Muscle of back (tissue), 13 donors: ENCODE measurements around the gene ZNF845. TPM values are rescaled to one million over a fixed set of nuclear protein-coding genes. Genes with fewer than 3 reads are reported as not detected.
"Not testable (repeated sequence)": the region's sequence is repeated elsewhere in the genome, so short reads cannot be mapped to it uniquely, and the experiment has no call there.

Experiments used
- DNase-seq, 3 donors: peaks; one replicate each; pipeline versions ENCODE4 v3.0.0 to v3.0.0-alpha.2; 2013
- long read RNA-seq, 9 donors: transcript quantifications; one replicate each; lab custom pipeline, GENCODE V29; 2026
- polyA plus RNA-seq, 10 donors: library from polyadenylated mRNA; unstranded; fragments of 120-200 nt; gene quantifications; one replicate each; pipeline ENCODE4 v1.2.1, GENCODE V29; 2013; ENCODE audit not compliant: insufficient read length in 10 of 10

The ZNF845 gene
- 1 to 10 TPM; 4.3 to 8.0 (median 5.6) TPM for polyA plus RNA-seq
- long read RNA-seq, donor 1: 0 reads
- long read RNA-seq, donor 2: 0 reads
- long read RNA-seq, donor 3: 0 reads
- long read RNA-seq, donor 4: 0 reads
- long read RNA-seq, donor 5, full-length matches to known transcripts: 1 of 1 reads
- long read RNA-seq, donor 5, partial matches to known transcripts: 0 of 1 reads
- long read RNA-seq, donor 5, other reads (novel, unspliced or antisense): 0 of 1 reads
- long read RNA-seq, donor 6: 0 reads
- long read RNA-seq, donor 7: 0 reads
- long read RNA-seq, donor 8: 0 reads
- long read RNA-seq, donor 9: 0 reads

DNA sequence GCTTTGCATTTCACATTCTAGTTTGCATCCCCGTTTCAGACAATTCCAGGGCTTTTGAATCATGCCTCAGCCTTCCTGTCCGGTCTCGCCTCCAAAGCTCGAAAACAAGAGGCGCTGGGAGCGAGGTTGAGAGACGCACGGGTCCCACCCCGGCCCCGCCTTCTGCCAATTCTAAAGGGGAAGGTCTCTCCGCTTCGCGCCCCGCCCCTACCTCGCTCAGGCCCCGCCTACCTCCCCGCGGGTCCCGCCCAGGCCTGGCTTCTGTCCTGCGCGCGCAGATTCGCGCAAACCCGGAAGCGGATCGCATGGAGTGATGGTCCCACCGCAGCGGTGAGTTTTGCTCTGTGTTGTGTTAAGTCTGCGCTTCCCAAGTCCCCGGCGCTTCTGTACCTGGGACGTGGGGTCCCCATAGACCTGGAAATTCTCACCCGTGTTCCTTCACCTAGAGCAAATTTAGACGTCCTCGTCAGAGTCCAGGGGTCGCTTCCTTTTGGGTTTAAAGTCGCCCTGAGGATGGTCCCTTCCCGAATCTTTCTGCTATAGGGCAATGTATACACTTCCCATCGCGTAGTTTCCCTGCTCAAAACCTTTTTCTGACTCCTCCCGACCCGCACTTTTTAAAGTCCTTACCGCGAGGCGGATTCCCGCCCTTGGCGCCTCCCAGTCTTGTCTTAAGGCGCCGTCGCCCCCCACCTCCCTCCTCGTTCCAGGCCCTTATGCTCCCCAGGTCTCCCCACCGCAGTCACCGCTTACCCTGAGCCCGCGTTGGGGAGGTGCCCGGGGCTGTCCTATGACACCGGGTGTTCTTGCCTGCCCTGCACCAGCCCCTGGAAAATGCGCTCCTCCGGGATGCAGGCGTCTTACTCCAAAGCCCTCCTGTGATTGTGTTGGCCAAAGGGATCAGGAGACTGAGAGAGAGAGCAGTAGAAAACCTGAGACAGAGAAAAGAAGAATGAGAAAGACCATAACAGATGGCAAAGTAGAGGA lies at the start of gene ZNF845:
Gene ZNF845, plus strand, starts transcription at position 287 of the 987 bp plus-strand sequence. CDS start 7,559 bp downstream, outside the sequence.
- peak; percentile 89 to 97 (median 92) for DNase-seq

DNA sequence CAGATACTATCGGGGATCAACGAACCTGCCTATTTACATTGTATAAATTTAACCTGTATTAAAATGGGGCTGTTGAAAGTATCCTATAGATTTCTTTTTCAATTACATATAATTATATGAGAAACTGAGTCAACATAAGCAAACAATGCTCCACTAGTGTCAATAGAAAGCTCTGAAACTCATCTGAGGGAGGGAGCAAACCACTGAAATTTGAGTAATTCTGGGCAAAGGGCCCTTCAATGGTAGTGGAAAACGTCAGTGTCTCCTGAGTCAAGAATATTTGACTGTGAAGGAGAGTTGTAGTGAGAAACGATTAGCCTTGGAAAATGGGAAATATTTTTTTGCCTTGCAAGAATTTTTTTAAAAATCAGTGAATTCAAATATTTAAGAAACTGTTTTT lies 48.5 kb upstream of the ZNF845 start:
- DNase-seq: no peak

DNA sequence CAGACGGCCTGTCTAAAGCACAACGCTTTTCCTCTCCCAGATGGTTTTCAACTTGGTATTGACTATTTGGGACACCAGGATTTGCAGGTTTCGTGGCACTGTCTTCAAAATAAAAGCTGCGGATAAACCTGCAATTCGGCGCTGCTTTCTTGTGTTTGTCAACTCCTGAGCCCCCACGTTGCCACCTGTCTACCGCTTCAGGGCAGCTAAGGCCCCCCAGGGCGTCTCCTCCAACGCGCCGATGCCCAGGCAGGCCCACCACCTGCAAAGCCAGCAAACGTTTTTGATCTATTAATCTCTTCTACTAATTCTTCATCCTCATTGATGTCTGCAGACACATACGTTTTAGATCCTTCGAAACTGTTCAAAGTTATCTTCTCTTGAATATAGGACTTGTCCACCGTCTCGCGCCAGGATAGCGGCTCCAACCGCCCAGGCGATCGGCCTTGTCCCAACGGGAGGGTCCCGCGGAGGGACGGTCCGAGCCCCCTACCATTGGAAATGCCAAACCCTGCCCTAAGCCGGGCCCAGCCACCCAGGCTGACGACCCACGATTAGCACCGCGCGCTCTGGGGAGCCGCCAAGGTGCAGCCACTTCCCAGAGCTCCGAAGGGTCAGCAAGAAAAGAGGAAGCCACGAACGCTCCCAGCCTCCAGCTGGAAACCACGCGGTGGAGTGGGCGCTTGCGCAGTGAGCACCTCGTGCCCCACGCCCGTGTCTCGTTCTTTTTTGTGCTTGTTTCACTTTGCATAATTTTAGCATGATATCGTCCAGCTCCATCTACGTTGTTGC lies 42.6 kb upstream of the ZNF845 start:
- DNase-seq: no peak

DNA sequence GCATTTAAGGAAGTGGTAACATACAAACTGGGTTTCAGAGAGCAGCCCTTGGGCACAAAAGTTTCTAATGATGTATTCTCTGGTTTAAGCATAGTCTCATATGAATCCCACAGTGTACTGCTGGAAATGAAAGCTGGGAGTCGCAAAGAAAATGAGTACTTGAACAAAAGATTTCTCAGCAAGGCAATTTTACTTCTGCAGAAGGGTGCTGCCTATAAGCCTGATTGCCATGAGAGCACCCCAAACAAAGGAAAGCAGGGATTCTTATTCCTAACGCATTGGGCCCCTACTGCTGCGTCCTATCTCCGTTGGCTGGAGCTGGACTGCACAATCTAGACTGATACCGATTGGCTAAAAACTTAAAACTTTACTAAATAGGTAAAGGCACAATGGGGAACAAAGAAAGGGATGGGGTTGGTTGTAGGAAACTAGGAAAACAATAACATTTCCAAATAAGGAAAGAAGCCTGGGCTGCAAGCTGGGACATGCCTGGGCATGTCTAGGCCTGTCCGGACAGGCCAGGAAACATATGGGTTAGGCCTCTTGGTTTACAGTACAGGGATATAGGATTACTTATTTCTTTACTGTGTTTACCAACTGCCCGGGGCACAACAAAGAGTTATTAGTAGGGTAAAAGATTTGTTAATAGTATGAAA lies 38.6 kb upstream of the ZNF845 start:
- DNase-seq: no peak

DNA sequence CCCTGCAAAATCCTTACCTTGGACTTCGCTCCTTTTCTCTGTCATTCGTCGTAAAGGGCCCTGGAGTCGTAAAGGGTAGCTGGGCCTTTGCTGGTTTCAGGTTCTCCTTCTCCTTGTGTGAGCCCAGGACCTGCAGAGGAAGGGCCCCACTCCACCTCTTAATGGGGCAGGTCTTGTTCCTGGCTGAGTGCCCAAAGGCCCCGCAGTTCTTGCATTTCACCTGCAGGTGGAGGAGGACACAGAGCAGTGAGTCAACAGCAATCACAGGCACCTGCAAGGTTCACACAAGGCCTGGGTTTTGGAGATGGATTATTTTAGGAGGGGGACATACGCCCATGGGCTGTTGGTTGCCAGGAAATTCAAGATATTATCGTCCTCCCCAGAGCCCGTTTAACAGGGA lies 32.2 kb upstream of the ZNF845 start:
- not testable (repeated sequence) for DNase-seq

DNA sequence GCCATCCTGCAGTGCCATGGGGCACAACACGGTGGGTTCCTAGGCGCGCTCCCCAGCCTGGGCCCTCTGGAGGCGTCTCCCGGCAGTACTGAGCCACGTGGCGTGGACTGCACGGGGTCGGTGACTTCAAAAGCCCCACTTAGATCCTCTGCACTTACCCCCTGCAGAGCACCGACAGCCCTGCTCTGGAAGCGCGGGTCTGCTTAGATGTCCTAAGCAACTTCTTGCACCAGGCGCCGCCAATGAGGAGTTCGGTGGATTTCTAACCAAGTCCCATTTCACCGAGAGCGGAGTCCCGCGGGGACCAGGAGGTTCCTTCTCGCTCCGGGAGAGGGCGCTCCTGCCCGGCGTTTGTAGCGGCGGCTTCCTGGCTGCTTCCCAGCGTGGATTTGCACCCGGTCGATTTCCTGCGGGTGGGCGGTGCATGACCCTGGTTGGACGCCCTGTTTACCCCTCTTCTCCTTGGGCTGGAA lies 25.2 kb upstream of the ZNF845 start:
- peak in 2 of 3 donors; percentile 22 to 50 for DNase-seq

DNA sequence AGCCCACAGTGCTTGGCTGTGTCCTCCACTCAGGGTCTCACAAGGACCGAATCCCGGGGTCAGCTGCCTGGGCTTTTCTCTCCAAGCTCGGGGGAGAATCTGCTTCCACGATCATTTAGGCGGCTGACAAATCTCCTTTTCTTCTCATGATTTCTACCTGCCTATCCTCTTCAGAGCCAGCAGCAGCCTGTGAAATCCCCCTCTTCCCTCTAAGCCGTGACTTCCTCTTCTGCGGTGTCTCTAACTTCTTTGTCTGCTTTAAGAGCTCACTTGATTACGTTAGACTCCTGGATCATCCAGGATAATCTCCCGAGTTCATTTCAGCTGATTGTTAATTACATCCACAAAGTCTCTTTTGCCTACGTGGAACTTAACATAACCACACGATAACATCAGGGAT lies 22.5 kb upstream of the ZNF845 start:
- DNase-seq: no peak

DNA sequence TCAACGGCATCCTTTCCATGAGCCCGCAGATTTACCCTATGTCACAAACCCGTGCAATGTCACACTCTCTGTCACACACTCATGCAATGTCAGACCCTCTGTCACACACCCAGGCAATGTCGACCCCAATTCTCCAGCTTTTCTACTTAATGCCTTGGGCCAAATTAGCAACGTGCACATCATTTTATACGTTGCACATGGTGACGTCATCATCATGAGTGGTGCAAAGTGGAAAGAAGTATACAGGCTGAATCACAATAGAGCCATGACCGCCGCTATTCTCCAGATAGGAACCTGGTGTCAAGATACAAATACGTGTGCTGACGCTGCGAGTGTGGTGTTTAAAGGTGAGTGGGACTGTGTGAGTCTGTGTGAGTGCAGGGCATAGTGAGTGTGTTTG lies 21.7 kb upstream of the ZNF845 start:
- DNase-seq: no peak

DNA sequence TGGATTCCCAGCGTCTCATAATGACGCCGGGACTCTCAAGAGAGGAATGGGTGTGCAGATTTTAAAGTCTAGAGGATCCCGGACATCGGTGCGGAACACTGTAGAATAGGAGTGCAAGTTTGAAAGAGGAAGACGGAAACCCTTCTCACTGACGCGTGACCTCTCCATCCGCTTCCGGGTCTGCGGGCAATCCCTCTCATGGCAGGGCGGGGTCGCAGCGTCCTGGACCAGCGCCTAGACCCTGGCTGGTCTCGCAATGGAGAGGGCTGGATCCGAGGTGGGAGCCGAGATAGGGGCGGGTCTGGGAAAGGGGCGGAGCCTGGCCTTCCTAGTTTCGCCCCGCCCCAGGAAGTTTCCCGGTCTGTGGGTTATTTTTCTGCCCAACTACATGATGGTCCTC lies 4.6 kb upstream of the ZNF845 start:
- DNase-seq: peak in 2 of 3 donors; percentile 47

DNA sequence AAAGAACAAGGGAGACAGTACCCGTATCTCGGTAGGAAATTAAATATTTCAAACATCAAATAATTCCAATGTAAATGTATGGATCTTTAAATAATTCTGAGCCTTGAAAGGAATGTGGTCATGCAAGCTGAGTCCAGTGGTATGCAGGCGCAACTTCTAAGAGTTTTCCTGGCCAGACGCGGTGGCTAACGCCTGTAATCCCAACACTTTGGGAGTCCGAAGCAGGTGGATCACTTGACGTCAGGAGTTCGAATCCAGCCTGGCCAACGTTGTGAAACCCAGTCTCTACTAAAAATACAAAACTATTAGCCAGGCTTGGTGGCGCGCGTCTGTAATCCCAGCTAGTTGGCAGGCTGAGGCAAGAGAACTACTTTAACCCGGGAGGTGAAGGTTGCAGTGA lies 1.1 kb upstream of the ZNF845 start:
- DNase-seq: no peak

DNA sequence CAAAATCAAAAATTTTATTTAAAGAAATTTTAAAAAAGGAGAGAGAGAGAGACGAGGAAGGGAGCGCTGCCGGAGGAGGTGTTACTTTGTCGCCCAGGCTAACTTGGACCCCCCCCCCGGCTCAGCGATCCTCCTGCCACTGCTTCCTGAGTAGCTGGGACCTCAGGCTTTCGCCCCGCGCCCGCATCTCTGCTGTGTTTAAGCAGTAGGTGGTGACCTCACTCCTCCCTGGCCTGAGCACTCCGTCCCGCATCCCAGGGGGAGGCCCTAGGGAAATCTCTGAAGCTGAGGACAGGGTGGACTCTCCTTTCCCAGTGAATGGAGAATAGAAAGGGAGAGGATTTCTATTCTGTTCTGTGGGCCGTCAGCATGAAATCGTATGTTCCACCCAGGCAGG lies 485 bp upstream of the ZNF845 start:
- peak in 1 of 3 donors; percentile 77 for DNase-seq

DNA sequence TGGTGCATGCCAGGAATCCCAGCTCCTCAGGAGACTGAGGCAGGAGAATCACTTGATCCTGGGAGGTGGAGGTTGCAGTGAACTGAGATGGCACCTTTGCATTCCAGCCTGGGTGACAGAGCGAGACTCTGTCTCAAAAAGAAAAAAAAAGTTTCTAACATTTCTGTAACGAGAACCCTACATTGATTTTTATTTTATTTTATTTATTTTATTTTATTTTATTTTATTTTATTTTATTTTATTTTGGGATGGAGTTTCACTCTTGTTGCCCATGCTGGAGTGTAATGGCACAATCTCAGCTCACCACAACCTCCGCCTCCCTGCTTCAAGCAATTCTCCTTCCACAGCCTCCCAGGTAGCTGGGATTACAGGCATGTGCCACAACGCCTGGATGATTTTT lies 10.9 kb downstream of the ZNF845 start:
- not testable (repeated sequence) for DNase-seq

DNA sequence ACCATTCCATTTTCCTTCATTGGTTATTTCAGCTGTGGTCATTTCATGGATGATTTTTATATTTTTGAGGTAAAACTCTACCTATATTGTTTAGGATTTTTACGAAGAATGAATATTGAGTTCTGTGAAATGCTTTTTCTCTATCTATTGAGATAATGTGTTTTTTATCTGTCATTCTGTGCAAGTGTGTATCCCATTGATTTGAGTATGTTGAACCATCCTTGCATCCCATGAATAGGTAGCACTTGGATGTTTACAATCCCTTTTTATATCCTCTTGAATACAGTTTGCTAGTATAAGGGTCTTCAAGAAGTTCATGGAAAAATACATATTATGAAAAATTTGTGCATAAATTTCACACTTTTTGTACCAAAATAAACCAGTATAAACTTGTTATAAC lies 22.2 kb downstream of the ZNF845 start:
- DNase-seq: no peak

DNA sequence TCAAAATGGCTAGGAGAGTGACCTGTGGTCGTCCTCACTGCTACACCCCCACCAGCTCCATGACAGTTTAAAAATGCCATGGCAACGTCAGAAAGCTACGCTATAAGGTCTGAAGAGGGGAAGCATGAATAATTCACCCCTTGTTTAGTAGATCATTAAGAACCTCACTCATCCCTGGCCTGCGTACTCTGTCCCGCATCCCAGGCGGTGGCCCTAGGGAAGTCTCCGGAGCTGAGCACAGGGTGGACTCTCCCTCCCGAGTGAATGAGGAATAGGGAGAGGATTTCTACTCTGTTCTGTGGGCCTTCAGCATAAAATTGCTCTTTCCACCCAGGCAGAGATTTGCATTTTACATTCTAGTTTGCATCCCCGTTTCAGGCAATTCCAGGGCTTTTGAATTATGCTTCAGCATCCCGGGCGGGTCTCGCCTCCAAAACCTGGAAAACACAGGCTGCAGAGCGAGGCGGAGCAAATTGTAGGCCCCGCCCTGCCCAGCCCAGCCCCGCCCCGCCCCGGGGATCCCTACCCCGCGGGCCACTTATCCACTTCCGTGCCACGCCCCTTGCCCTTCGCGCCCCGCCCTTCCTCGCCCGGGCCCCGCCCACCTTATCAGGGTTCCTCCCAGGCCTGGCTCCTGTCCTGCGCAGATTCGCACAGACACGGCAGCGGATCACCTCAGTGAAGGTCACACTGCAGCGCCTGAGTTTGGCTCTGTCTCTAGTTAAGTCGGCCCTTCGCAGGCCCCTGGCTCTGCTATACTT lies 24.5 kb downstream of the ZNF845 start:
- DNase-seq: no peak

DNA sequence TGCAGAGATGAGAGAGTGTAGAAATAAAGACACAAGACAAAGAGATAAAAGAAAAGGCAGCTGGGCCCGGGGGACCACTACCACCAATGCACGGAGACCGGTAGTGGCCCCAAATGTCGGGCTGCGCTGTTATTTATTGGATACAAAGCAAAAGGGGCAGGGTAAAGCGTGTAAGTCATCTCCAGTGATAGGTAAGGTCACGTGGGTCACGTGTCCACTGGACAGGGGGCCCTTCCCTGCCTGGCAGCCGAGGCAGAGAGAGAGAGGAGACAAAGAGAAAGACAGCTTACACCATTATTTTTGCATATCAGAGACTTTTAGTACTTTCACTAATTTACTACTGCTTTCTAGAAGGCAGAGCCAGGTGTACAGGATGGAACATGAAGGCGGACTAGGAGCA lies 26.5 kb downstream of the ZNF845 start:
- not testable (repeated sequence) for DNase-seq

DNA sequence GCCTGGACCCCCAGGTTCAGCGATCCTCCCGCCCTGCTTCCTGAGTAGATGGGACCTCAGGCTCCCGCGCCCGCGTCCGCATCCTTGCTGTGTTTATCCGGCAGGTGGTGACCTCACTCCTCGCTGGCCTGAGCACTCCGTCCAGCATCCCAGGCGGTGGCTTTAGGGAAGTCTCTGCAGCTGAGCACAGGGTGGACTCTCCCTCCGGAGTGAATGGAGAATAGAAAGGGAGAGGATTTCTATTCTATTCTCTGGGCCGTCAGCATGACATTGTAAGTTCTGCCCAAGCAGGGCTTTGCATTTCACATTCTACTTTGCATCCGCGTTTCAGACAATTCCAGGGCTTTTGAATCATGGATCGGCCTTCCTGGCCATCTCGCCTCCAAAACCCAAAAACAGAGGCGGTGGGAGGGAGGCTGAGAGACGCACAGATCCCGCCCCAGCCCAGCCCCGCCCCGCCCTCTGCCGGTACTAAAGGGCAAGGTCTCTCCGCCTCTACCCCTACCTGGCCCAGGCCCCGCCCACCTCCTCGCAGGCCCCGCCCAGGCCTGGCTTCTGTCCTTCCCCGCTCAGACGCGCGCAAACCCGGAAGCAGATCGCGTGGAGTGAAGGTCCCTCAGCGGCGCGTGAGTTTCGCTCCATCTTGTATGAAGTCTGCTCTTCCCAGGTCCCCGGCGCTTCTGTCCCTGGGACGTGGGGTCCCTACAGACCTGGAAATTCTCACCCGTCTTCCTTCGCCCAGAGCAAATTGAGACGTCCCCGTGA lies 31.8 kb downstream of the ZNF845 start, which contains the start of gene ZNF525:
Gene ZNF525, plus strand, starts transcription at position 572 of the 765 bp plus-strand sequence. CDS start 6,577 bp downstream, outside the sequence.
- peak; percentile 60 to 87 (median 86) for DNase-seq

DNA sequence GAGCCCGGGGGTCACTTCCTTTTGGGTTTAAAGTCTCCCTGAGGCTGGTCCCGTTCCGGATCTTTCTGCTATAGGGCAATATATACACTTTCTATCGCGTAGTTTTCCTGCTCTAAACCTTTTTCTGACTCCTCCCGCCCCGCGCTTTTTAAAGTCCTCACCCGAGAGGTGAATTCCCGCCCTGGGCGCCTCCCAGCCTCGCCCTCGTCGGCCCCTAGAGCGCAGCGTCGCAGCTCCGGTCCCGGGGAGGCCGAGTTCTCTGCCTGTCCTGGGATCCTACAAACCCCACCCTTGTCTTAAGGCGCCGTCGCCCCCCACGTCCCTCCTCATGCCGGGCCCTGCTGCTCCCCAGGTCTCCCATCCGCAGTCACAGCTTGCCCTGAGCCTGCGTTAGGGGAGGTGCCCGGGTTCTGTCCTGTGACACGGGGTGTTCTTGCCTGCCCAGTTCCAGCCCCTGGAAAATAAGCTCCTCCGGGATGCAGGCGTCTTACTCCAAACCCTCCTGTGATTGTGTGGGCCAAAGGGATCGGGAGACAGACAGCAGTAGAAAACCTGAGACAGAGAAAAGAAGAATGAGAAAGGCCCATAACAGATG lies 32.4 kb downstream of the ZNF845 start:
- DNase-seq: no peak

DNA sequence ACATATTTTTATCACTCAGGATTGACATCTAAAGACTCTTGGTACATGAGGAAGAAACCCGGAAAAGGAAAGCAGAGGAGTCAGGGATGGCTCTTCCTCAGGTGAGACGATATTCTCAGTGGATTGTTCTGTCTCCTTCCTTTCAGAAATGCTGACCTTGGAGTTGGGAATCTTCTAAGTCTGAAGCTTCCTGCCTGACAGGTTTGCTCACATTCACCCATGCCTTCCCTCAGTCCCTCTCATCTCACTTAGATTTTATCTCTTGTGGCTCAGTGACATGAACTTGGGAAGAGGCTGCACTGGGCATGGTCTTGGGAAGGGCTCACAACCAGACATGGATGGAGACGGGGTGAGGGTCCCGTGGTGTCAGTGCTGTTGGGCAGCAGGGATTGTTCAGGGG lies 38.6 kb downstream of the ZNF845 start:
- no peak for DNase-seq

DNA sequence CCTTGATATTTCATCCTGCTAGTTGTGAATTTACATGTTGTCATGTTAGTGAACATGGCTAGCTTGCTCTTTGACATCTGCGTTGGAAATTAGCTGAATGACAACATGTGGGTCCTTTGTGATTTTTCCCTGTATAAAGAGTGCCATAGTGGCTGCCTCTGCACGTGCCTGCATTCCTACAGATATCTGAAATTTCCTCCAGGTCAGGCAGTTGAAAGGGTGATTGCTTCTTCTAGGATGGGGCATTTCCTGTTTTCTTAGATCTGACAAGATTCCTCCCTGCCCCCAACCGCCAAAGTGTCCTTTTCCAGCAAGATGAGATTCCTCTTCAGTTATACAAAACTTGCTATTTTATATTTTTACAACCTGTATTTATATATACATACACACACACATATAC lies 40.7 kb downstream of the ZNF845 start:
- no peak for DNase-seq
